GM23338 (cell line): ENCODE measurements around the gene RALY. TPM values are rescaled to one million over a fixed set of nuclear protein-coding genes. Genes with fewer than 3 reads are reported as not detected.

Source experiments
- ATAC-seq: fragments of 200-7000 bp; cut with Tn5 transposase; 3 replicates; pipeline ENCODE4 v1.9.1; 2020
- DNase-seq: peaks from one replicate; pipeline ENCODE4 v3.0.0-alpha.2; 2015; ENCODE audit warnings: low spot score
- H2AFZ ChIP-seq: fragments of 200-600 bp; sonication (generic); 2 replicates; pipeline ENCODE4 v1.8.0; 2016; ENCODE audit warnings: antibody characterized with exemption, mild to moderate bottlenecking, moderate library complexity
- H3F3A ChIP-seq: fragments of 200-600 bp; sonication (generic); replicated peaks from 2 replicates; pipeline ENCODE4 v1.8.0; 2017; ENCODE audit warnings: antibody characterized with exemption, mixed run types, low read depth
- H3K27ac ChIP-seq: fragments of 200-600 bp; sonication (generic); 2 replicates; pipeline ENCODE4 v1.6.1; 2016; ENCODE audit warnings: low read depth
- H3K27me3 ChIP-seq: fragments of 200-600 bp; sonication (generic); 2 replicates; pipeline ENCODE4 v1.8.0; 2016; ENCODE audit warnings: mild to moderate bottlenecking, mixed run types, moderate library complexity; ENCODE audit not compliant: insufficient read depth
- H3K36me3 ChIP-seq: fragments of 200-600 bp; sonication (generic); 2 replicates; pipeline ENCODE4 v1.8.0; 2016; ENCODE audit warnings: mild to moderate bottlenecking; ENCODE audit not compliant: insufficient read depth
- H3K4me1 ChIP-seq: fragments of 200-600 bp; sonication (generic); 2 replicates; pipeline ENCODE4 v1.8.0; 2016; ENCODE audit warnings: mild to moderate bottlenecking, moderate library complexity; ENCODE audit not compliant: insufficient read depth
- H3K4me2 ChIP-seq: fragments of 200-600 bp; sonication (generic); 2 replicates; pipeline ENCODE4 v1.7.1; 2017; ENCODE audit warnings: mixed run types
- H3K4me3 ChIP-seq: fragments of 200-600 bp; sonication (generic); 2 replicates; pipeline ENCODE4 v1.6.1; 2016; ENCODE audit warnings: mixed run types
- H3K79me2 ChIP-seq: fragments of 200-600 bp; sonication (generic); replicated peaks from 2 replicates; pipeline ENCODE4 v1.8.0; 2017; ENCODE audit warnings: mild to moderate bottlenecking; ENCODE audit not compliant: insufficient read depth
- H3K9me2 ChIP-seq: fragments of 200-600 bp; sonication (generic); 2 replicates; pipeline ENCODE4 v1.8.0; 2017; ENCODE audit not compliant: insufficient read depth
- H4K20me1 ChIP-seq: fragments of 200-600 bp; sonication (generic); replicated peaks from 2 replicates; pipeline ENCODE4 v1.8.0; 2017; ENCODE audit warnings: mild to moderate bottlenecking; ENCODE audit not compliant: insufficient read depth
- H3K27ac Mint-ChIP-seq: 2 replicates; pipeline ENCODE4 v1.8.0; 2020; ENCODE audit warnings: inconsistent platforms, mild to moderate bottlenecking, moderate library complexity, mixed read lengths
- H3K27me3 Mint-ChIP-seq: 3 replicates; pipeline ENCODE4 v1.8.0; 2022; ENCODE audit warnings: low read depth, mild to moderate bottlenecking, moderate library complexity, mixed read lengths, inconsistent platforms; ENCODE audit not compliant: insufficient read depth, poor library complexity
- H3K36me3 Mint-ChIP-seq: 3 replicates; pipeline ENCODE4 v1.8.0; 2021; ENCODE audit warnings: low read depth, mild to moderate bottlenecking, inconsistent platforms, moderate library complexity, mixed read lengths
- H3K4me1 Mint-ChIP-seq: 3 replicates; pipeline ENCODE4 v1.8.0; 2020; ENCODE audit warnings: mild to moderate bottlenecking, inconsistent platforms, mixed read lengths
- H3K4me3 Mint-ChIP-seq: 3 replicates; pipeline ENCODE4 v1.8.0; 2021; ENCODE audit warnings: moderate library complexity, mild to moderate bottlenecking, inconsistent platforms, mixed read lengths
- H3K9me3 Mint-ChIP-seq: 3 replicates; pipeline ENCODE4 v1.8.0; 2020; ENCODE audit warnings: moderate library complexity, mild to moderate bottlenecking, inconsistent platforms, mixed read lengths
- CREB1 ChIP-seq: fragments of 250-450 bp; sonication (Bioruptor Pico); IDR thresholded peaks from 2 replicates; pipeline ENCODE4 v1.5.0; 2020; ENCODE audit warnings: low read depth, mild to moderate bottlenecking, moderate library complexity
- CTCF ChIP-seq, 2 experiments: fragments of 200-600 bp in 1 of 2; sonication (generic) in 1 of 2; conservative IDR thresholded peaks; 2 replicates each; pipeline versions ENCODE4 v1.5.1 to v1.6.1; 2016 to 2017; ENCODE audit warnings: antibody characterized with exemption in 2 of 2, low read depth in 2 of 2, mild to moderate bottlenecking in 2 of 2, moderate library complexity in 1 of 2
- ETS1 ChIP-seq: IDR thresholded peaks from 2 replicates; pipeline ENCODE4 v1.6.1; 2016; ENCODE audit warnings: antibody characterized with exemption
- EZH2 ChIP-seq: fragments of 200-600 bp; sonication (generic); IDR thresholded peaks from one replicate; pipeline ENCODE4 v1.8.0; 2017; ENCODE audit warnings: antibody characterized with exemption, mild to moderate bottlenecking, low read depth; ENCODE audit not compliant: unreplicated experiment
- EZH2phosphoT487 ChIP-seq: fragments of 200-600 bp; sonication (generic); IDR thresholded peaks from one replicate; pipeline ENCODE4 v1.8.1; 2018; ENCODE audit warnings: antibody characterized with exemption; ENCODE audit not compliant: unreplicated experiment
- JUNB ChIP-seq: IDR thresholded peaks from one replicate; pipeline ENCODE4 v1.6.1; 2016; ENCODE audit warnings: antibody characterized with exemption; ENCODE audit not compliant: unreplicated experiment
- NANOG ChIP-seq: IDR thresholded peaks from 2 replicates; pipeline ENCODE4 v1.6.1; 2016; ENCODE audit warnings: antibody characterized with exemption, borderline replicate concordance
- POLR2AphosphoS5 ChIP-seq: IDR thresholded peaks from 2 replicates; pipeline ENCODE4 v1.6.1; 2016; ENCODE audit warnings: antibody characterized with exemption, low read depth
- STAT1 ChIP-seq: IDR thresholded peaks from one replicate; pipeline ENCODE4 v1.6.1; 2016; ENCODE audit warnings: antibody characterized with exemption; ENCODE audit not compliant: unreplicated experiment
- ZNF114 ChIP-seq: fragments of 250-450 bp; sonication (Bioruptor Pico); IDR thresholded peaks from 2 replicates; pipeline ENCODE4 v1.5.0; 2020; ENCODE audit warnings: mild to moderate bottlenecking, moderate library complexity
- polyA plus RNA-seq: library from polyadenylated mRNA; unstranded; fragments of >200 nt; fragmentation: Nextera tagmentation; extraction: Ambion mirVana; gene quantifications from 2 replicates; pipeline ENCODE4 v1.2.1, GENCODE V29; 2016
- total RNA-seq: library from RNA; depleted of rRNA; stranded (reverse); fragments of >200 nt; shearing (Covaris generic); gene quantifications from 2 replicates; pipeline ENCODE4 v1.2.3, GENCODE V29; 2014
- TF ChIP-seq, protein P1 (sequence below): IDR thresholded peaks from one replicate; pipeline ENCODE4 v1.6.1; 2018; ENCODE audit warnings: antibody characterized with exemption; ENCODE audit not compliant: unreplicated experiment

The RALY gene
- total and polyA plus RNA-seq, 2 experiments from 2014 or later = 144 to 167 TPM

DNA sequence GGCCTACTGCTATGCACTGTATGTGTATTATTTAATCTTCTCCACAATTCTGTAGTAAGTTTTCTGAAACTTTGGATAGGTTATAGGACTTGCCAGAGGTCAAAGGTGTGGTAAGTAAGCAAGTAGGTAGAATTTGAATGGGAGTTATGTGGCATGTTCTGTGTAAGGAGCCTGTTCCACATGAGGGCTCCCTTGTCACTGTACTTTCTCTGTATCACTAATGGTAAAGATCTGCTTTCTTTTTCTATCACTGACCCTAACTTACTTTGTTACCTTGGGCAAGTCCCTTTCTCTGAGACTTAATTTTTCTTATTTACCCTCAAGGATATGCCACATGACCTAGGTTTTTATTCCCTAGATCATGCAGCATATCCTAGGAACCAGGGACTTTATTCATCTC is 68.0 kb downstream of the RALY start (continued):
- TF ChIP-seq CTCF (conservative IDR thresholded peaks at IDR 0.05; ENCODE audit: low read depth in 2 of 2) (no peak), EZH2phosphoT487 (no peak), JUNB (no peak)
- TF ChIP-seq, protein P1, sequence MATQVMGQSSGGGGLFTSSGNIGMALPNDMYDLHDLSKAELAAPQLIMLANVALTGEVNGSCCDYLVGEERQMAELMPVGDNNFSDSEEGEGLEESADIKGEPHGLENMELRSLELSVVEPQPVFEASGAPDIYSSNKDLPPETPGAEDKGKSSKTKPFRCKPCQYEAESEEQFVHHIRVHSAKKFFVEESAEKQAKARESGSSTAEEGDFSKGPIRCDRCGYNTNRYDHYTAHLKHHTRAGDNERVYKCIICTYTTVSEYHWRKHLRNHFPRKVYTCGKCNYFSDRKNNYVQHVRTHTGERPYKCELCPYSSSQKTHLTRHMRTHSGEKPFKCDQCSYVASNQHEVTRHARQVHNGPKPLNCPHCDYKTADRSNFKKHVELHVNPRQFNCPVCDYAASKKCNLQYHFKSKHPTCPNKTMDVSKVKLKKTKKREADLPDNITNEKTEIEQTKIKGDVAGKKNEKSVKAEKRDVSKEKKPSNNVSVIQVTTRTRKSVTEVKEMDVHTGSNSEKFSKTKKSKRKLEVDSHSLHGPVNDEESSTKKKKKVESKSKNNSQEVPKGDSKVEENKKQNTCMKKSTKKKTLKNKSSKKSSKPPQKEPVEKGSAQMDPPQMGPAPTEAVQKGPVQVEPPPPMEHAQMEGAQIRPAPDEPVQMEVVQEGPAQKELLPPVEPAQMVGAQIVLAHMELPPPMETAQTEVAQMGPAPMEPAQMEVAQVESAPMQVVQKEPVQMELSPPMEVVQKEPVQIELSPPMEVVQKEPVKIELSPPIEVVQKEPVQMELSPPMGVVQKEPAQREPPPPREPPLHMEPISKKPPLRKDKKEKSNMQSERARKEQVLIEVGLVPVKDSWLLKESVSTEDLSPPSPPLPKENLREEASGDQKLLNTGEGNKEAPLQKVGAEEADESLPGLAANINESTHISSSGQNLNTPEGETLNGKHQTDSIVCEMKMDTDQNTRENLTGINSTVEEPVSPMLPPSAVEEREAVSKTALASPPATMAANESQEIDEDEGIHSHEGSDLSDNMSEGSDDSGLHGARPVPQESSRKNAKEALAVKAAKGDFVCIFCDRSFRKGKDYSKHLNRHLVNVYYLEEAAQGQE = no peak

- Mint-ChIP-seq H3K27me3 (no peaks in the 10 kb centered on the region), H3K4me1 (peaks cover 17% of the 10 kb centered on the region), H3K9me3 (no peaks in the 10 kb centered on the region), H3K4me3 (no peak overlapping the region), H3K36me3 (peaks cover 4% of the 10 kb centered on the region; the same call in 1 of the 3 replicates), H3K27ac (no peak overlapping the region)
- Histone ChIP-seq H3F3A (no peaks in the 10 kb centered on the region), H3K27ac (no peak overlapping the region), H4K20me1 (peaks cover 76% of the 10 kb centered on the region), H3K4me3 (no peak overlapping the region), H3K79me2 (peaks cover 78% of the 10 kb centered on the region), H3K36me3 (no peaks in the 10 kb centered on the region), H3K27me3 (no peaks in the 10 kb centered on the region), H3K9me2 (no peaks in the 10 kb centered on the region), H2AFZ (no peak overlapping the region), H3K4me1 (peaks cover 17% of the 10 kb centered on the region), H3K4me2 (no peak overlapping the region)
- ATAC-seq = no peak
- DNase-seq = no peak
- no peak for TF ChIP-seq CTCF (conservative IDR thresholded peaks at IDR 0.05; ENCODE audit: low read depth in 2 of 2)
- no peak for TF ChIP-seq STAT1
- no peak for TF ChIP-seq EZH2
- TF ChIP-seq CREB1 (CRISPR knock-in tag) = no peak
- no peak for TF ChIP-seq POLR2AphosphoS5
- TF ChIP-seq ZNF114 = no peak
- no peak for TF ChIP-seq JUNB
- TF ChIP-seq ETS1 = no peak
- TF ChIP-seq NANOG = no peak
Observed at GRCh38 chr20:34062570-34063482, 69.1 kb downstream of the RALY start.
